SK-N-SH (cell line): ENCODE data around the gene SLC45A1. TPM values are rescaled to one million over a fixed set of nuclear protein-coding genes. Genes with fewer than 3 reads are reported as not detected.

Experiments used
- CTCF ChIA-PET: fragments of 300-600, 350-600 bp; formaldehyde crosslinking; extraction: SDS; loops from one replicate; lab custom pipeline; 2021; lab: Yijun Ruan, JAX
- POLR2A ChIA-PET: fragments of 350-600 bp; sonication (Branson Sonifier 250); formaldehyde crosslinking; extraction: SDS; loops from one replicate; lab custom pipeline; 2020; ENCODE audit warnings: antibody characterized with exemption, inconsistent platforms; lab: Yijun Ruan, JAX
- DNase-seq: peaks from one replicate; pipeline ENCODE4 v3.0.0; 2012
- H2AFZ ChIP-seq: fragments of 200-600 bp; sonication (generic); 2 replicates; pipeline ENCODE4 v1.8.1; 2016; ENCODE audit warnings: antibody characterized with exemption, mild to moderate bottlenecking, low read depth
- H3F3A ChIP-seq: fragments of 200-600 bp; sonication (generic); replicated peaks from 2 replicates; pipeline ENCODE3; 2016; ENCODE audit warnings: antibody characterized with exemption, mild to moderate bottlenecking; ENCODE audit not compliant: insufficient read depth
- H3K27ac ChIP-seq, 2 experiments: fragments of 200-500 bp in 1 of 2; fragments of 200-600 bp in 1 of 2; sonication (Bioruptor generic) in 1 of 2; sonication (generic), shearing (Covaris generic) in 1 of 2; 2 replicates each; pipeline versions ENCODE4 v1.5.1 to v1.6.1; 2014 to 2016; ENCODE audit warnings: low read depth in 2 of 2, inconsistent platforms in 1 of 2, low read length in 1 of 2, mild to moderate bottlenecking in 1 of 2, mixed read lengths in 1 of 2
- H3K27me3 ChIP-seq: fragments of 200-600 bp; sonication (generic), shearing (Covaris generic); 2 replicates; pipeline ENCODE4 v1.6.1; 2016; ENCODE audit warnings: mixed run types; ENCODE audit not compliant: insufficient read depth
- H3K36me3 ChIP-seq, 2 experiments: fragments of 200-500 bp in 1 of 2; fragments of 200-600 bp in 1 of 2; sonication (Bioruptor generic) in 1 of 2; sonication (generic) in 1 of 2; replicated peaks in 1 of 2; 2 replicates each; pipeline versions ENCODE3 to v1.5.1; 2014 to 2016; ENCODE audit warnings: low read length in 1 of 2, mild to moderate bottlenecking in 1 of 2; ENCODE audit not compliant: insufficient read depth in 2 of 2, control insufficient read depth in 1 of 2
- H3K4me1 ChIP-seq, 2 experiments: fragments of 200-500 bp in 1 of 2; fragments of 200-600 bp in 1 of 2; sonication (Bioruptor generic) in 1 of 2; sonication (generic), shearing (Covaris generic) in 1 of 2; 2 replicates each; pipeline versions ENCODE4 v1.5.1 to v1.6.1; 2014 to 2016; ENCODE audit warnings: low read depth in 1 of 2, low read length in 1 of 2, mixed run types in 1 of 2; ENCODE audit not compliant: insufficient read depth in 2 of 2, control insufficient read depth in 1 of 2
- H3K4me2 ChIP-seq: fragments of 200-600 bp; sonication (generic), shearing (Covaris generic); 2 replicates; pipeline ENCODE4 v1.6.1; 2017; ENCODE audit warnings: mixed run types
- H3K4me3 ChIP-seq, 2 experiments: fragments of 200-500 bp in 1 of 2; fragments of 200-600 bp in 1 of 2; sonication (Bioruptor generic) in 1 of 2; sonication (generic), shearing (Covaris generic) in 1 of 2; 2 replicates each; pipeline versions ENCODE4 v1.5.1 to v1.8.1; 2014 to 2016; ENCODE audit warnings: low read depth in 2 of 2, inconsistent platforms in 1 of 2, low read length in 1 of 2, mild to moderate bottlenecking in 1 of 2, mixed read lengths in 1 of 2, moderate library complexity in 1 of 2
- H3K79me2 ChIP-seq: fragments of 200-600 bp; sonication (generic); 2 replicates; pipeline ENCODE4 v1.8.1; 2017; ENCODE audit warnings: mild to moderate bottlenecking; ENCODE audit not compliant: insufficient read depth
- H3K9ac ChIP-seq: fragments of 200-600 bp; sonication (generic); 2 replicates; pipeline ENCODE4 v1.6.1; 2017; ENCODE audit warnings: mixed run types
- H3K9me2 ChIP-seq: fragments of 200-600 bp; sonication (generic); 2 replicates; pipeline ENCODE4 v1.6.1; 2017; ENCODE audit warnings: mixed run types
- H3K9me3 ChIP-seq: fragments of 200-600 bp; sonication (generic); 2 replicates; pipeline ENCODE4 v1.6.1; 2017; ENCODE audit warnings: mixed run types, mild to moderate bottlenecking, moderate library complexity
- H4K20me1 ChIP-seq: fragments of 200-600 bp; sonication (generic); 2 replicates; pipeline ENCODE4 v1.6.1; 2017; ENCODE audit warnings: mild to moderate bottlenecking, mixed run types; ENCODE audit not compliant: insufficient read depth
- CHD2 ChIP-seq: fragments of 150-350 bp; IDR thresholded peaks from 2 replicates; pipeline ENCODE4 v1.6.1; 2018; ENCODE audit warnings: low read length; ENCODE audit not compliant: partially characterized antibody
- EP300 ChIP-seq, 2 experiments: IDR thresholded peaks; 2 replicates each; pipeline versions ENCODE4 v1.4.0 to v1.6.1; 2012; ENCODE audit warnings: borderline replicate concordance in 1 of 2, low read depth in 1 of 2, low read length in 1 of 2
- FOSL2 ChIP-seq: IDR thresholded peaks from 2 replicates; pipeline ENCODE4 v1.4.0; 2012; ENCODE audit warnings: low read depth, mild to moderate bottlenecking, moderate library complexity, borderline replicate concordance
- FOXJ3 ChIP-seq: sonication (generic); formaldehyde crosslinking; IDR thresholded peaks from 2 replicates; pipeline ENCODE4 v1.5.1; 2020; ENCODE audit warnings: mild to moderate bottlenecking, missing genetic modification reagents
- FOXM1 ChIP-seq: IDR thresholded peaks from 2 replicates; pipeline ENCODE4 v1.4.0; 2012; ENCODE audit warnings: low read depth, mild to moderate bottlenecking
- GABPA ChIP-seq: IDR thresholded peaks from 2 replicates; pipeline ENCODE4 v1.4.0; 2012; ENCODE audit warnings: low read depth, mild to moderate bottlenecking
- GATA2 ChIP-seq: sonication (generic); formaldehyde crosslinking; IDR thresholded peaks from 2 replicates; pipeline ENCODE4 v1.5.0; 2020; ENCODE audit warnings: mild to moderate bottlenecking, missing genetic modification reagents
- IRF3 ChIP-seq: fragments of 150-350 bp; IDR thresholded peaks from 2 replicates; pipeline ENCODE4 v1.6.1; 2016; ENCODE audit warnings: mild to moderate bottlenecking, low read depth, low read length
- JUND ChIP-seq: IDR thresholded peaks from 2 replicates; pipeline ENCODE4 v1.4.0; 2012
- MAX ChIP-seq: IDR thresholded peaks from 2 replicates; pipeline ENCODE4 v1.4.0; 2012; ENCODE audit warnings: low read depth
- MXI1 ChIP-seq: IDR thresholded peaks from 2 replicates; pipeline ENCODE4 v1.6.1; 2012; ENCODE audit warnings: mild to moderate bottlenecking, low read depth, low read length, improper control_type of control experiment
- NFIC ChIP-seq: IDR thresholded peaks from 2 replicates; pipeline ENCODE4 v1.4.0; 2012; ENCODE audit warnings: borderline replicate concordance
- NRF1 ChIP-seq: IDR thresholded peaks from 2 replicates; pipeline ENCODE4 v1.6.1; 2012; ENCODE audit warnings: low read depth, mild to moderate bottlenecking, low read length
- RAD21 ChIP-seq: IDR thresholded peaks from 2 replicates; pipeline ENCODE4 v1.6.1; 2012; ENCODE audit warnings: mild to moderate bottlenecking, low read length
- RFX5 ChIP-seq: IDR thresholded peaks from 2 replicates; pipeline ENCODE4 v1.6.1; 2012; ENCODE audit warnings: mild to moderate bottlenecking, improper control_type of control experiment, low read length
- RXRA ChIP-seq: IDR thresholded peaks from 2 replicates; pipeline ENCODE4 v1.4.0; 2012; ENCODE audit warnings: low read depth, mild to moderate bottlenecking, borderline replicate concordance
- SIN3A ChIP-seq: IDR thresholded peaks from 2 replicates; pipeline ENCODE4 v1.6.1; 2012; ENCODE audit warnings: low read depth, mild to moderate bottlenecking, low read length, moderate library complexity, borderline replicate concordance
- SMC3 ChIP-seq: IDR thresholded peaks from 2 replicates; pipeline ENCODE4 v1.6.1; 2012; ENCODE audit warnings: low read depth, low read length, improper control_type of control experiment
- TEAD4 ChIP-seq: IDR thresholded peaks from 2 replicates; pipeline ENCODE4 v1.4.0; 2012; ENCODE audit warnings: mild to moderate bottlenecking, borderline replicate concordance; ENCODE audit not compliant: insufficient read depth
- USF1 ChIP-seq: IDR thresholded peaks from 2 replicates; pipeline ENCODE4 v1.4.0; 2012; ENCODE audit warnings: low read depth, borderline replicate concordance
- USF2 ChIP-seq: fragments of 150-350 bp; IDR thresholded peaks from 2 replicates; pipeline ENCODE4 v1.6.1; 2017; ENCODE audit warnings: antibody characterized with exemption, low read length, low read depth, borderline replicate concordance
- ZBTB33 ChIP-seq: IDR thresholded peaks from 2 replicates; pipeline ENCODE4 v1.4.0; 2012; ENCODE audit warnings: low read depth, borderline replicate concordance
- WGBS: methylation state at CpG from one replicate; pipeline ENCODE4 v1.1.6; 2017; ENCODE audit warnings: low lambda C conversion rate; 5-methylcytosine and 5-hydroxymethylcytosine counted together
- polyA plus RNA-seq, 3 experiments: library from polyadenylated mRNA; depleted of rRNA; stranded (reverse); fragments of >200 nt; gene quantifications; 2 replicates each; pipeline ENCODE4 v1.2.3, GENCODE V29; 2012

SLC45A1 gene
- polyA plus RNA-seq, 1 of the 3 experiments (the other 2 are of a cell fraction): 2.5 TPM

- Histone ChIP-seq H3K4me1 (peaks cover 23 to 49% of the 10 kb centered on the region in 2 experiments), H2AFZ (no peak overlapping the region), H3K79me2 (peaks cover 61% of the 10 kb centered on the region), H3F3A (peaks cover 4% of the 10 kb centered on the region), H3K27ac (no peak overlapping the region), H3K9me3 (no peaks in the 10 kb centered on the region), H3K9ac (no peak overlapping the region), H3K4me3 (no peak overlapping the region), H3K36me3 (peaks cover 0 to 18% of the 10 kb centered on the region in 2 experiments), H3K27me3 (no peaks in the 10 kb centered on the region), H4K20me1 (peaks cover 26% of the 10 kb centered on the region; the same call in 1 of the 2 replicates), H3K9me2 (no peaks in the 10 kb centered on the region), H3K4me2 (no peak overlapping the region)
- 94% methylated on average over 17 of the region's 17 CpGs for WGBS
- ChIA-PET CTCF (interaction anchor here (0.7 to 1.5 kb wide), 4 partner anchors 8 to 27 kb away, joined by 3 to 5 read pairs (median 4); no protein-coding TSS in a partner anchor), POLR2A (no interaction called here)
- TF ChIP-seq FOXM1 (no peak), MXI1 (no peak), GATA2 (CRISPR knock-in tag) (no peak), SIN3A (no peak), RFX5 (no peak), EP300 (IDR thresholded peaks at IDR 0.05; ENCODE audit: borderline replicate concordance in 1 of 2, low read depth in 1 of 2, low read length in 1 of 2) (no peak), NFIC (no peak), USF2 (no peak), FOXJ3 (CRISPR knock-in tag) (no peak), SMC3 (no peak)
- DNase-seq: no peak
Observed at GRCh38 chr1:8377271-8377981, 59.5 kb downstream of the SLC45A1 start.

GRCh38 chr1:8378178-8378577 lies 60.3 kb downstream of the SLC45A1 start:
- Histone ChIP-seq H3K4me2 (no peak overlapping the region), H3K9ac (no peak overlapping the region), H3K36me3 (peaks cover 0 to 16% of the 10 kb centered on the region in 2 experiments), H3K4me3 (no peak overlapping the region), H3K27me3 (no peaks in the 10 kb centered on the region), H3K79me2 (peaks cover 62% of the 10 kb centered on the region), H3K4me1 (peaks cover 15 to 42% of the 10 kb centered on the region in 2 experiments), H2AFZ (no peak overlapping the region), H3K9me2 (no peaks in the 10 kb centered on the region), H3F3A (peaks cover 4% of the 10 kb centered on the region), H4K20me1 (peaks cover 34% of the 10 kb centered on the region; the same call in 1 of the 2 replicates), H3K27ac (no peak overlapping the region; a peak in 1 of 4 replicates), H3K9me3 (no peaks in the 10 kb centered on the region)
- CTCF ChIA-PET: interaction anchor here (1.4 to 1.5 kb wide), 2 partner anchors 26 to 28 kb away, joined by 4 to 5 read pairs; no protein-coding TSS in a partner anchor
- WGBS: 75% methylated on average over 4 of the region's 4 CpGs
- DNase-seq: no peak
- POLR2A ChIA-PET: no interaction called here
- no peak for TF ChIP-seq JUND
- no peak for TF ChIP-seq TEAD4
- no peak for TF ChIP-seq ZBTB33
- TF ChIP-seq NFIC: no peak
- TF ChIP-seq SMC3: no peak
- no peak for TF ChIP-seq GABPA
- TF ChIP-seq RXRA: no peak
- no peak for TF ChIP-seq FOSL2
- TF ChIP-seq MAX: no peak
- no peak for TF ChIP-seq NRF1
- no peak for TF ChIP-seq IRF3
- no peak for TF ChIP-seq CHD2
- no peak for TF ChIP-seq FOXM1
- no peak for TF ChIP-seq USF1
- no peak for TF ChIP-seq RAD21
- no peak for TF ChIP-seq MXI1
- no peak for TF ChIP-seq SIN3A
